HEK293 (cell line): Measurements from ENCODE around the gene SLC7A9.
"Not testable (repeated sequence)": the region's sequence is repeated elsewhere in the genome, so short reads cannot be mapped to it uniquely, and the experiment has no call there.

Experiments
- CTCF ChIA-PET: fragments of 350-600 bp; formaldehyde crosslinking; extraction: SDS; loops from one replicate; lab custom pipeline; 2021; ENCODE audit warnings: antibody characterized with exemption; lab: Yijun Ruan, JAX
- POLR2A ChIA-PET: fragments of 300-600 bp; formaldehyde crosslinking; extraction: SDS; loops from one replicate; lab custom pipeline; 2020; ENCODE audit warnings: antibody characterized with exemption, inconsistent platforms; lab: Yijun Ruan, JAX
- H3K27ac ChIP-seq: fragments of 200-500 bp; sonication (Bioruptor generic); 2 replicates; pipeline ENCODE4 v1.5.1; 2014; ENCODE audit warnings: low read depth, low read length, control low read depth, inconsistent platforms; ENCODE audit errors: extremely low read depth
- H3K36me3 ChIP-seq, 2 experiments: fragments of 200-500 bp in 1 of 2; sonication (Bioruptor generic) in 1 of 2; 1 replicate in 1 of 2; 2 replicates in 1 of 2; pipeline ENCODE4 v1.5.1; 2014 to 2017; ENCODE audit warnings: inconsistent platforms in 2 of 2, low read length in 2 of 2; ENCODE audit not compliant: control insufficient read depth in 2 of 2, insufficient read depth in 1 of 2
- H3K4me1 ChIP-seq: fragments of 200-500 bp; sonication (Bioruptor generic); 2 replicates; pipeline ENCODE4 v1.5.1; 2014; ENCODE audit warnings: mild to moderate bottlenecking, low read length, inconsistent platforms; ENCODE audit not compliant: control insufficient read depth, insufficient read depth
- H3K4me3 ChIP-seq: 2 replicates; pipeline ENCODE4 v1.5.1; 2011; ENCODE audit warnings: low read depth, mild to moderate bottlenecking, control low read depth, low read length, moderate library complexity
- H3K9me3 ChIP-seq: fragments of 200-500 bp; sonication (Bioruptor generic); 2 replicates; pipeline ENCODE4 v1.5.1; 2014; ENCODE audit warnings: low read depth, low read length, inconsistent platforms; ENCODE audit not compliant: control insufficient read depth, insufficient read depth
- BCL11B ChIP-seq: fragments of 450-650 bp; formaldehyde crosslinking; IDR thresholded peaks from 2 replicates; pipeline ENCODE4 v1.5.1; 2016; ENCODE audit warnings: low read depth, missing biosample characterization, missing genetic modification characterization
- EGR2 ChIP-seq: fragments of 450-650 bp; formaldehyde crosslinking; IDR thresholded peaks from 2 replicates; pipeline ENCODE4 v1.5.1; 2016; ENCODE audit warnings: low read depth, missing biosample characterization, missing genetic modification characterization
- SP3 ChIP-seq: fragments of 450-650 bp; formaldehyde crosslinking; IDR thresholded peaks from 2 replicates; pipeline ENCODE4 v1.5.1; 2016; ENCODE audit warnings: missing biosample characterization, missing genetic modification characterization
- ZBTB20 ChIP-seq: fragments of 450-650 bp; formaldehyde crosslinking; IDR thresholded peaks from 2 replicates; pipeline ENCODE4 v1.5.1; 2016; ENCODE audit warnings: missing biosample characterization, missing genetic modification characterization
- ZBTB7A ChIP-seq: fragments of 450-650 bp; formaldehyde crosslinking; IDR thresholded peaks from 2 replicates; pipeline ENCODE4 v1.5.1; 2016; ENCODE audit warnings: low read depth, missing biosample characterization, missing genetic modification characterization
- ZBTB8A ChIP-seq: fragments of 450-650 bp; formaldehyde crosslinking; IDR thresholded peaks from 2 replicates; pipeline ENCODE4 v1.5.1; 2016; ENCODE audit warnings: missing biosample characterization, missing genetic modification characterization
- ZFHX2 ChIP-seq: fragments of 450-650 bp; formaldehyde crosslinking; conservative IDR thresholded peaks from 2 replicates; pipeline ENCODE4 v1.5.1; 2016; ENCODE audit warnings: missing biosample characterization, missing genetic modification characterization
- ZFP41 ChIP-seq: fragments of 450-650 bp; formaldehyde crosslinking; IDR thresholded peaks from 2 replicates; pipeline ENCODE4 v1.5.1; 2016; ENCODE audit warnings: missing biosample characterization, missing genetic modification characterization, borderline replicate concordance
- ZIC2 ChIP-seq: fragments of 450-650 bp; formaldehyde crosslinking; IDR thresholded peaks from 2 replicates; pipeline ENCODE4 v1.5.1; 2016; ENCODE audit warnings: missing biosample characterization, missing genetic modification characterization
- ZNF112 ChIP-seq: fragments of 450-650 bp; formaldehyde crosslinking; IDR thresholded peaks from 2 replicates; pipeline ENCODE4 v1.5.0; 2017; ENCODE audit warnings: missing biosample characterization, missing genetic modification characterization
- ZNF114 ChIP-seq: fragments of 450-650 bp; formaldehyde crosslinking; IDR thresholded peaks from 2 replicates; pipeline ENCODE4 v1.5.0; 2017; ENCODE audit warnings: missing biosample characterization, missing genetic modification characterization
- ZNF175 ChIP-seq: fragments of 450-650 bp; formaldehyde crosslinking; IDR thresholded peaks from 2 replicates; pipeline ENCODE4 v1.5.1; 2016; ENCODE audit warnings: missing biosample characterization, missing genetic modification characterization
- ZNF211 ChIP-seq: fragments of 450-650 bp; formaldehyde crosslinking; IDR thresholded peaks from 2 replicates; pipeline ENCODE4 v1.5.1; 2016; ENCODE audit warnings: low read depth, missing biosample characterization, missing genetic modification characterization
- ZNF341 ChIP-seq: fragments of 450-650 bp; formaldehyde crosslinking; IDR thresholded peaks from 2 replicates; pipeline ENCODE4; 2016; ENCODE audit warnings: low read depth, missing biosample characterization, missing genetic modification characterization
- ZNF529 ChIP-seq: fragments of 450-650 bp; formaldehyde crosslinking; IDR thresholded peaks from 2 replicates; pipeline ENCODE4 v1.5.1; 2017; ENCODE audit warnings: missing genetic modification characterization, missing biosample characterization; ENCODE audit not compliant: insufficient replicate concordance
- ZNF596 ChIP-seq: fragments of 450-650 bp; IDR thresholded peaks from 2 replicates; pipeline ENCODE4 v1.5.0; 2018; ENCODE audit warnings: missing biosample characterization, mild to moderate bottlenecking, missing genetic modification characterization, moderate library complexity
- ZNF624 ChIP-seq: fragments of 450-650 bp; formaldehyde crosslinking; IDR thresholded peaks from 2 replicates; pipeline ENCODE4 v1.5.1; 2017; ENCODE audit warnings: missing biosample characterization, missing genetic modification characterization
- ZNF660 ChIP-seq: fragments of 450-650 bp; IDR thresholded peaks from 2 replicates; pipeline ENCODE4 v1.5.1; 2018; ENCODE audit warnings: missing biosample characterization, mild to moderate bottlenecking, missing genetic modification characterization
- TF ChIP-seq, protein P1 (sequence below): fragments of 450-650 bp; formaldehyde crosslinking; IDR thresholded peaks from 2 replicates; pipeline ENCODE4 v1.5.1; 2016; ENCODE audit warnings: missing biosample characterization, missing genetic modification characterization

Gene SLC7A9

DNA sequence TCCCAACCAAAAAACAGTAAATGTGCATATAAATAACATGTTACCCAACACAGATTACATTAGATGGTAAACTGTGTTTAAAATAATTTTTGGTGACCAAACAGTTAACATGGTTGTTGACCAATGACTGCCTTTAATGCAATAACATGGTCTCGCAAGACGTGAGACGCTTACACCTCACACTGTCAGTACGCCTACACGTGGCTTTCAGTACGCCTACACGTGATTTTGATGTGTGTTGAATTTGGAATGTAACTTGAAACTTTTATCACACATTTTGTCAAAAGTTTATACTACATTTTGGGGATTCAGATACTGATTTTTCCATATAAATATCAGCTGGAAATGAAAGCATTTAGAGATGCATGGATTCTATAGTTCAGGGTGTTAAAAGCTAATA is 32.0 kb downstream of the SLC7A9 start:
- CTCF ChIA-PET: no interaction called here
- Histone ChIP-seq H3K27ac (no peak overlapping the region), H3K4me1 (no peaks in the 10 kb centered on the region), H3K4me3 (no peak overlapping the region), H3K9me3 (peaks cover 3% of the 10 kb centered on the region), H3K36me3 (no peaks in the 10 kb centered on the region; a peak in 1 of 3 replicates)
- TF ChIP-seq ZBTB20 (tag by site-specific recombination) (no peak), EGR2 (tag by site-specific recombination) (peak; percentile 73), ZNF529 (no peak), ZFHX2 (tag by site-specific recombination) (peak; percentile 61)
- POLR2A ChIA-PET: no interaction called here

DNA sequence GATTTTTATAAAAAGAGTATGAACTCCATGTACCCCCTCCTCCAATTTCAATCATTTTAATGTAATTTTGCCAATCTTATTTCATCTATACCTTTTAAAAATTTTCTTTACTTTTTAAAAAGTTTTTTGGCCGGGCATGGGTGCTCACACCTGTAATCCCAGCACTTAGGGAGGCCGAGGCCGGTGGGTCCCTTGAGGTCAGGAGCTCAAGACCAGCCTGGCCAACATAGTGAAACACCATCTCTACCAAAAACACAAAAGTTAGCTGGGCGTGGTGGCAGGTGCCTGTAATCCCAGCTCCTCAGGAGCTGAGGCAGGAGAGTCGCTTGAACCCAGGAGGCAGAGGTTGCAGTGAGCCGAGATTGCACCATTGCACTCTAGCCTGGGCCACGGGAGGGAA is 36.2 kb downstream of the SLC7A9 start:
- H3K4me3 ChIP-seq, H3K4me1 ChIP-seq, H3K27ac ChIP-seq, H3K36me3 ChIP-seq, H3K9me3 ChIP-seq, POLR2A ChIA-PET: not testable (repeated sequence)
- CTCF ChIA-PET: interaction anchor here (0.6 kb wide), 1 partner anchor 88 kb away, joined by 5 read pairs; no protein-coding TSS in a partner anchor

DNA sequence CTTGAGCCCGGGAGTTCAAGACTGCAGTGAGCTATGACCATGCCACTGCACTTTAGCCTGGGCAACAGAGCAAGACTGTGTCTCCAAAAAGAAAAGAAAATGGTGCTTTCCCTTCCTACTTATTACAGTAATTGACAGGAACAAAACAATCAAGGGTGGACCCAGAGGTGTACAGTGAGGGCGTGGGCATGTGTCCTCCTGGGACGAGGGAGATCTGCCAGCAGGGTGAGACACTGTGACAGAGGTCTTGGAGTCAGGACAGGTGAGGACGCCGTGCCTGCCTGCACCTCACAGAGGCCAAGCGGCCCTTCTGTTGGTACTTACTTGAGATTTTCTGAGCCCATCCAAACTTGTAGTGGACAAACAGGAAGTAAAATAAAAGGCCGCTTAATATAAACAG is 36.7 kb downstream of the SLC7A9 start:
- H3K27ac ChIP-seq, H3K4me1 ChIP-seq, POLR2A ChIA-PET, CTCF ChIA-PET, H3K9me3 ChIP-seq, H3K4me3 ChIP-seq, H3K36me3 ChIP-seq: not testable (repeated sequence)

DNA sequence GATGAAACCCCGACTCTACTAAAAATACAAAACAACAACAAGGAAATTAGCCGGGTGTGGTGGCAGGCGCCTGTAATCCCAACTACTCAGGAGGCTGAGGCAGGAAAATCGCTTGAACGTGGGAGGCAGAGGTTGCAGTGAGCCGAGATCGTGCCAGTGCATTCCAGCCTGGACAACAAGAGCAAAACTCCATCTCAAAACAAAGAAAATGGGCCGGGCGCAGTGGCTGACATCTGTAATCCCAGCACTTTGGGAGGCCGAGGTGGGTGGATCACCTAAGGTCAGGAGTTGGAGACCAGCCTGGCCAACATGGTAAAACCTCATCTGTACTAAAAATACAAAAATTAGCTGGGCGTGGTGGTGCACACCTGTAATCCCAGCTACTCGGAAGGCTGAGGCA is 37.5 kb downstream of the SLC7A9 start:
- POLR2A ChIA-PET, H3K4me1 ChIP-seq, H3K9me3 ChIP-seq, H3K27ac ChIP-seq, H3K36me3 ChIP-seq, H3K4me3 ChIP-seq: not testable (repeated sequence)
- CTCF ChIA-PET: interaction anchor here (0.7 kb wide), 1 partner anchor 358 kb away, joined by 7 read pairs; no protein-coding TSS in a partner anchor

DNA sequence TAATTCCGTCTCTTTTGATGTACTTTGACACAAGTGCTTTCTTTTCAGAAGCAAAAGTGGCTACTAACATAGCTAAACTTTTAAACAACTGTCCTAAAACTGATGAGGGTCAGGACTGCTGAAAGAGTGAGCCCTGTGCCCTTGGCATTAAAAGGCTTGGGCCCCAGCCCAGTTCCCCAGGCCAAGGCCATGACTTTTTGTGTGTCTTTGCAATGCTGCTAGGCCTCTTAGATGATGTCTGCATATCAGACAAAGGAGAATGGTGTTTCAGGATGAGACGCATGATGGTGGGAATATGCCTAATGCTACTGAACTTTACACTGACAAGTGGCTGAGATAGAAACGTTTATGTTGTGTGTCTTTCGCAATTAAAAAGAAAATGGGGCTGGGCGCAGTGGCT is 38.0 kb downstream of the SLC7A9 start:
- POLR2A ChIA-PET: no interaction called here
- TF ChIP-seq ZNF175 (tag by site-specific recombination): no peak
- no peak for TF ChIP-seq ZNF660 (tag by site-specific recombination)
- TF ChIP-seq ZBTB7A (tag by site-specific recombination): no peak
- no peak for TF ChIP-seq ZNF341 (tag by site-specific recombination)
- no peak for TF ChIP-seq ZFP41 (tag by site-specific recombination)
- TF ChIP-seq ZNF624 (tag by site-specific recombination): no peak
- no peak for TF ChIP-seq ZNF114 (tag by site-specific recombination)
- TF ChIP-seq ZNF211 (tag by site-specific recombination): no peak
- no peak for TF ChIP-seq ZBTB8A (tag by site-specific recombination)
- TF ChIP-seq ZNF596 (tag by site-specific recombination): no peak
- no peak for TF ChIP-seq SP3 (tag by site-specific recombination)
- TF ChIP-seq, protein P1, sequence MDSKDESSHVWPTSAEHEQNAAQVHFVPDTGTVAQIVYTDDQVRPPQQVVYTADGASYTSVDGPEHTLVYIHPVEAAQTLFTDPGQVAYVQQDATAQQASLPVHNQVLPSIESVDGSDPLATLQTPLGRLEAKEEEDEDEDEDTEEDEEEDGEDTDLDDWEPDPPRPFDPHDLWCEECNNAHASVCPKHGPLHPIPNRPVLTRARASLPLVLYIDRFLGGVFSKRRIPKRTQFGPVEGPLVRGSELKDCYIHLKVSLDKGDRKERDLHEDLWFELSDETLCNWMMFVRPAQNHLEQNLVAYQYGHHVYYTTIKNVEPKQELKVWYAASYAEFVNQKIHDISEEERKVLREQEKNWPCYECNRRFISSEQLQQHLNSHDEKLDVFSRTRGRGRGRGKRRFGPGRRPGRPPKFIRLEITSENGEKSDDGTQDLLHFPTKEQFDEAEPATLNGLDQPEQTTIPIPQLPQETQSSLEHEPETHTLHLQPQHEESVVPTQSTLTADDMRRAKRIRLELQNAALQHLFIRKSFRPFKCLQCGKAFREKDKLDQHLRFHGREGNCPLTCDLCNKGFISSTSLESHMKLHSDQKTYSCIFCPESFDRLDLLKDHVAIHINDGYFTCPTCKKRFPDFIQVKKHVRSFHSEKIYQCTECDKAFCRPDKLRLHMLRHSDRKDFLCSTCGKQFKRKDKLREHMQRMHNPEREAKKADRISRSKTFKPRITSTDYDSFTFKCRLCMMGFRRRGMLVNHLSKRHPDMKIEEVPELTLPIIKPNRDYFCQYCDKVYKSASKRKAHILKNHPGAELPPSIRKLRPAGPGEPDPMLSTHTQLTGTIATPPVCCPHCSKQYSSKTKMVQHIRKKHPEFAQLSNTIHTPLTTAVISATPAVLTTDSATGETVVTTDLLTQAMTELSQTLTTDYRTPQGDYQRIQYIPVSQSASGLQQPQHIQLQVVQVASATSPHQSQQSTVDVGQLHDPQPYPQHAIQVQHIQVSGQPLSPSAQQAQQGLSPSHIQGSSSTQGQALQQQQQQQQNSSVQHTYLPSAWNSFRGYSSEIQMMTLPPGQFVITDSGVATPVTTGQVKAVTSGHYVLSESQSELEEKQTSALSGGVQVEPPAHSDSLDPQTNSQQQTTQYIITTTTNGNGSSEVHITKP (tag by site-specific recombination): no peak
- no peak for TF ChIP-seq BCL11B
- no peak for TF ChIP-seq ZIC2
- TF ChIP-seq ZNF112: no peak
- no peak overlapping the region for H3K4me3 ChIP-seq

More for the DNA sequence above, 38.0 kb downstream of the SLC7A9 start:
- Histone ChIP-seq H3K9me3 (peaks cover 3% of the 10 kb centered on the region), H3K36me3 (no peaks in the 10 kb centered on the region), H3K27ac (no peak overlapping the region), H3K4me1 (no peaks in the 10 kb centered on the region; the same call in 1 of the 2 replicates)
- CTCF ChIA-PET: interaction anchor here (0.6 kb wide), 1 partner anchor 712 kb away, joined by 5 read pairs; no protein-coding TSS in a partner anchor
